ENCODE results near the gene ARSG.

- TF ChIP-seq, protein P1, sequence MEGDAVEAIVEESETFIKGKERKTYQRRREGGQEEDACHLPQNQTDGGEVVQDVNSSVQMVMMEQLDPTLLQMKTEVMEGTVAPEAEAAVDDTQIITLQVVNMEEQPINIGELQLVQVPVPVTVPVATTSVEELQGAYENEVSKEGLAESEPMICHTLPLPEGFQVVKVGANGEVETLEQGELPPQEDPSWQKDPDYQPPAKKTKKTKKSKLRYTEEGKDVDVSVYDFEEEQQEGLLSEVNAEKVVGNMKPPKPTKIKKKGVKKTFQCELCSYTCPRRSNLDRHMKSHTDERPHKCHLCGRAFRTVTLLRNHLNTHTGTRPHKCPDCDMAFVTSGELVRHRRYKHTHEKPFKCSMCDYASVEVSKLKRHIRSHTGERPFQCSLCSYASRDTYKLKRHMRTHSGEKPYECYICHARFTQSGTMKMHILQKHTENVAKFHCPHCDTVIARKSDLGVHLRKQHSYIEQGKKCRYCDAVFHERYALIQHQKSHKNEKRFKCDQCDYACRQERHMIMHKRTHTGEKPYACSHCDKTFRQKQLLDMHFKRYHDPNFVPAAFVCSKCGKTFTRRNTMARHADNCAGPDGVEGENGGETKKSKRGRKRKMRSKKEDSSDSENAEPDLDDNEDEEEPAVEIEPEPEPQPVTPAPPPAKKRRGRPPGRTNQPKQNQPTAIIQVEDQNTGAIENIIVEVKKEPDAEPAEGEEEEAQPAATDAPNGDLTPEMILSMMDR (IDR thresholded peaks at IDR 0.05; ENCODE audit: insufficient read depth, low read length, poor library complexity, severe bottlenecking), result no peak
- TF ChIP-seq EZH2phosphoT487 (conservative IDR thresholded peaks at IDR 0.05; ENCODE audit: low read length), result no peak
These were observed 177.0 kb downstream of the ARSG start for GRCh38 chr17:68468334-68468733.

Data from SU-DHL-6 (cell line).